Progenitor cell of endocrine pancreas (in vitro differentiated cells): ENCODE measurements around the gene PNPLA5. TPM values are rescaled to one million over a fixed set of nuclear protein-coding genes. Genes with fewer than 3 reads are reported as not detected.

Source experiments
- DNase-seq: peaks from one replicate; pipeline ENCODE4 v3.0.0; 2021; ENCODE audit warnings: low spot score; ENCODE audit not compliant: unreplicated experiment
- H3K27ac Mint-ChIP-seq: 2 replicates; pipeline ENCODE4 v1.8.0; 2021; ENCODE audit warnings: mild to moderate bottlenecking, moderate library complexity, mixed read lengths
- H3K27me3 Mint-ChIP-seq: 2 replicates; pipeline ENCODE4 v1.8.0; 2021; ENCODE audit warnings: mixed read lengths
- H3K36me3 Mint-ChIP-seq: 2 replicates; pipeline ENCODE4 v1.8.0; 2022; ENCODE audit warnings: mixed read lengths; ENCODE audit not compliant: insufficient read depth
- H3K4me1 Mint-ChIP-seq: 2 replicates; pipeline ENCODE4 v1.8.0; 2021; ENCODE audit warnings: low read depth, mixed read lengths
- H3K4me3 Mint-ChIP-seq: 2 replicates; pipeline ENCODE4 v1.8.0; 2021; ENCODE audit warnings: low read depth, mild to moderate bottlenecking, moderate library complexity, mixed read lengths
- H3K9me3 Mint-ChIP-seq: 2 replicates; pipeline ENCODE4 v1.8.0; 2021; ENCODE audit warnings: low read depth, mixed read lengths
- CTCF ChIP-seq: fragments of 200-600 bp; sonication (generic); IDR thresholded peaks from one replicate; pipeline ENCODE4 v1.5.0; 2021; ENCODE audit warnings: antibody characterized with exemption, mild to moderate bottlenecking; ENCODE audit not compliant: unreplicated experiment
- long read RNA-seq: library from polyadenylated mRNA; unstranded; transcript quantifications from one replicate; pipeline ENCODE4 v2.0.0, GENCODE V29; 2020
- total RNA-seq: library from RNA; stranded (reverse); gene quantifications from 2 replicates; pipeline ENCODE4 v1.2.1, GENCODE V29; 2021

The PNPLA5 gene, protein sequence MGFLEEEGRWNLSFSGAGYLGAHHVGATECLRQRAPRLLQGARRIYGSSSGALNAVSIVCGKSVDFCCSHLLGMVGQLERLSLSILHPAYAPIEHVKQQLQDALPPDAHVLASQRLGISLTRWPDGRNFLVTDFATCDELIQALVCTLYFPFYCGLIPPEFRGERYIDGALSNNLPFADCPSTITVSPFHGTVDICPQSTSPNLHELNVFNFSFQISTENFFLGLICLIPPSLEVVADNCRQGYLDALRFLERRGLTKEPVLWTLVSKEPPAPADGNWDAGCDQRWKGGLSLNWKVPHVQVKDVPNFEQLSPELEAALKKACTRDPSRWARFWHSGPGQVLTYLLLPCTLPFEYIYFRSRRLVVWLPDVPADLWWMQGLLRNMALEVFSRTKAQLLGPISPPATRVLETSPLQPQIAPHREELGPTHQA
- total RNA-seq, result not detected in 2 replicates
- long read RNA-seq, result 0 reads

DNA sequence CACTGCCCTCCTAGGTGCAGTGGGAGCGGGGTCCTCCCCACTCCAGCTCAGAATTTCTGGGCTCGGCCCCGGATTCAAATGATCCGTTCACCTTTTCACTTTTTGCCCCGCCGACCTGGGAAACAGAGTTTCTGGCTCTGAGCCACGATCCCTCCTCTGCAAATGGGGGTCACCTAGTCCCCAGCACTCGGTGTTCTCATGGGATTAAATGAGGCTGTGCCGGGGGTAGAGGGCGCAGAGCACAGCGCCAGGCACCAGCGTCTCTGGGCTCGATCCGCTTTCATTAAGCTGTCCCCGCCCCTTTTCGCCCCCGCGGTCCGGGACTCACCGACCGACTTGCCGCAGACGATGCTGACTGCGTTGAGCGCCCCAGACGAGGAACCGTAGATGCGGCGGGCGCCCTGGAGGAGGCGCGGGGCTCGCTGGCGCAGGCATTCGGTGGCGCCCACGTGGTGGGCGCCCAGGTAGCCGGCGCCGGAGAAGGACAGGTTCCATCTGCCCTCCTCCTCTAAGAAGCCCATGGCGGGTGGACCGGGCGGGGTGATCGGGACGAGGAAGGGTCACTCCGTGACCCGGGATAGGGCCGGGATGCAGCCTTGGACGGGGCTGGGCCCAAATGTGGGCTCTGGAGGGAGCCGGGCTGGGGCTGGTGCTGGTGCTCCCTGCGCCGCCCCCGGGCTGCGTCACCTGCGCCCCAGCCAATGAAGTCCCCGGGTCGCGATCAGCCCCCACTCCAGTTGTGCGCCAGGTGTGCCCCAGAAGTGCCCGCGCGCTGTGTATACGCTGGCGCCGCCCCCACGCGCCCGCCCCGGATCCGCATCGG is at the start of gene PNPLA5:
PNPLA5 (minus strand) TSS at position 654 of the 823 bp plus-strand sequence; CDS start at position 521, 133 bp downstream.
- H3K27me3 Mint-ChIP-seq, result peaks cover 61% of the 10 kb centered on the region
- TF ChIP-seq CTCF, result no peak
- H3K4me3 Mint-ChIP-seq, result peak within 1 kb of the TSS; percentile 33

DNA sequence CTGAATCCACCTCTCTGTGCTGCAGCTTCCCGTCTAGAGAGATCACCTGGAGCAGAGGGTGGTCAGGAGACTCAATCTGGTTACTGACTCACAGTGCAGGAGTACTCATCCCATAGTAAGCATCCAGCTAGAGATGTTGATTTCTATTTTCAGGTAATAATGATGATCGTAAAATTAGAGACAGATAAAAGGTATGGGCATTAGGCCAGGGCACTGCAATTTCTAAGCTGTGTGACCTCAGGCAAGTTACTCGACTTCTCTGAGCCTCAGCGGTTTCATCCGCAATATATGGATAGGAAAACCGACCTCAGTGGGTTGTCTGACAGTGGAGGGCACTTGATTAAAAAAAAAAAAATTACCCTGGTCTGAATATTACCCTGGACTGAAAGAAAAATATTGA is 49.6 kb upstream of the PNPLA5 start:
- Mint-ChIP-seq H3K36me3 (peaks cover 21% of the 10 kb centered on the region), H3K9me3 (no peaks in the 10 kb centered on the region), H3K27me3 (no peaks in the 10 kb centered on the region), H3K4me1 (no peaks in the 10 kb centered on the region), H3K4me3 (no peak overlapping the region), H3K27ac (peak overlapping the region; percentile 20)
- no peak for DNase-seq
- no peak for TF ChIP-seq CTCF

More for the DNA sequence above, at the start of gene PNPLA5:
- H3K27ac Mint-ChIP-seq, result no peak within 1 kb of the TSS
- no peaks in the 10 kb centered on the region for H3K36me3 Mint-ChIP-seq
- H3K4me1 Mint-ChIP-seq, result peaks cover 1% of the 10 kb centered on the region
- no peaks in the 10 kb centered on the region for H3K9me3 Mint-ChIP-seq
- no peak for DNase-seq

DNA sequence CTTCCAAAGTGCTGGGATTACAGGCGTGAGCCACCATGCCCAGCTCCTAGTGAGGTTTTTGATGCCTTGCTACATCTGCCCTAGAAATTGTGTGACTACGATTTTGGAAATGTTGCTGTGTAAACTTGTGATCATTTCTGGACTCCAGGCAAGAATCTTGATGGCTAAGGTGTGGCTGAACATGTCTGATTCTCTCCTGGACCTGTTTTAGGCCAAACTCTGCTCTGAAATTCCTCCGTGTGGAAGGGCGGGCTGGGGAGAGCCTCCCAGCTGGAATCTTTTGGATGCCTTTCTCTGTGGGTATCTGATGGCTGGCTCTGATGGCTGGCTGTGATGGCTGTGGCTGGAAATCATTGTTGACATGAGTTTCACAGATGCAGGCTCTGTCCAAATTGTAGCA is 40.0 kb upstream of the PNPLA5 start:
- no peak for DNase-seq
- TF ChIP-seq CTCF, result no peak
- Mint-ChIP-seq H3K36me3 (peaks cover 2% of the 10 kb centered on the region), H3K4me3 (no peak overlapping the region), H3K27ac (no peak overlapping the region), H3K9me3 (no peaks in the 10 kb centered on the region), H3K4me1 (no peaks in the 10 kb centered on the region), H3K27me3 (no peaks in the 10 kb centered on the region)

- no peak overlapping the region for H3K27ac Mint-ChIP-seq
- no peaks in the 10 kb centered on the region for H3K27me3 Mint-ChIP-seq
- H3K4me1 Mint-ChIP-seq, result peaks cover 9% of the 10 kb centered on the region
- TF ChIP-seq CTCF, result no peak
- no peaks in the 10 kb centered on the region for H3K9me3 Mint-ChIP-seq
- DNase-seq, result no peak
- H3K36me3 Mint-ChIP-seq, result peaks cover 2% of the 10 kb centered on the region
- no peak overlapping the region for H3K4me3 Mint-ChIP-seq
Observed at GRCh38 chr22:43928908-43929307, 37.1 kb upstream of the PNPLA5 start.

- Mint-ChIP-seq H3K36me3 (peaks cover 2% of the 10 kb centered on the region), H3K27ac (no peak overlapping the region), H3K4me1 (peaks cover 9% of the 10 kb centered on the region)
Observed at GRCh38 chr22:43928468-43928867, 36.7 kb upstream of the PNPLA5 start.

More at GRCh38 chr22:43928468-43928867, 36.7 kb upstream of the PNPLA5 start:
- Mint-ChIP-seq H3K4me3 (no peak overlapping the region), H3K27me3 (no peaks in the 10 kb centered on the region), H3K9me3 (no peaks in the 10 kb centered on the region)
- DNase-seq, result no peak
- no peak for TF ChIP-seq CTCF
